ENCODE data around the gene COL5A1.

Gene COL5A1

DNA sequence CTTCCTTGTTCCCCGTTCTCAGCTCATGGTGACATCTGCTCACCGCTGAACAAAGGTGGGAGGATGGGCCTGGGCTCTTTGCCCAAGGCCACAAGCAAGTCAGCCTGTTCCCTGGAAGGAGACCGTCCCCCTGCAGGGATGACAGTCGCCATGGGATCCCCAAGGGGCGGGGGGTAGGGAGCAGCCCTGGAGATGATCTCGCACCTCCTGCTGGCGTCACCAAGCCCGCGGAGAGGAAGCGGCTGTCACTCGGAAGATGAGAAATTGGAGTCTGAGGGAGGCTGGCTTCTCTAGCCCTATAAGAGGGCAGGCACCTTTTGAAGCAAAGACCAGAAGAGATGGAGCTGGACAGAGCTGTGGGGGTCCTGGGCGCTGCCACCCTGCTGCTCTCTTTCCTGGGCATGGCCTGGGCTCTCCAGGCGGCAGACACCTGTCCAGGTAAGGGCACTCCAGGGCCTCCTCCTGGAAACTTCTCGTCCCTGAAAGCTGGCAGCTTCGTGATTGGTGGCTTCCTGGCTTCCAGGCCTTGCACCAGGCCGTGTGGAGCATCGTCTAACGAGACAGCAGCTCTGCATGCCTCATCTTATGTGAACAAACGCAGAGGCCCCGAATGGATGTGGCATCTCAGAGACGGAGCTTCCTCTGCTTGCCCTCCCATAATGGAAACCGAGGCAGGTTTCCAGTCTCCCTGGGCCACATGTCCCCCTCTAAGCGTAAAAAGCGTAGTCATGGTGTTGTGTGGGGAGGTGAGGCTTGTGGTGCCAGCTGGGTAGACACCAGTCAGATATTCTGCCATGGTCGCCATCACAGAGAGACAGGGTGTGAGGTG lies 239.1 kb downstream of the COL5A1 start, which contains the start of gene FCN2:
FCN2 (plus strand) TSS at position 327 of the 829 bp plus-strand sequence; CDS start at position 339, 12 bp downstream.
- no peak within 1 kb of the TSS for H3K9ac ChIP-seq (ENCODE audit: low read length)
- H3K4me3 ChIP-seq (ENCODE audit: low read length): no peak within 1 kb of the TSS
- H3K27me3 ChIP-seq (ENCODE audit: control insufficient read depth, insufficient read depth, low read length): no peaks in the 10 kb centered on the region
- no peaks in the 10 kb centered on the region for H3K9me3 ChIP-seq (ENCODE audit: control insufficient read depth, low read length)
- no peaks in the 10 kb centered on the region for H3K4me1 ChIP-seq (ENCODE audit: control insufficient read depth, insufficient read depth, low read length)
- no peaks in the 10 kb centered on the region for H3K36me3 ChIP-seq (ENCODE audit: control insufficient read depth, insufficient read depth, low read length)

- Histone ChIP-seq H3K27me3 (ENCODE audit: control insufficient read depth, insufficient read depth, low read length) (no peaks in the 10 kb centered on the region), H3K9me3 (ENCODE audit: control insufficient read depth, low read length) (no peaks in the 10 kb centered on the region), H3K4me1 (ENCODE audit: control insufficient read depth, insufficient read depth, low read length) (no peaks in the 10 kb centered on the region), H3K9ac (ENCODE audit: low read length) (no peak overlapping the region), H3K4me3 (ENCODE audit: low read length) (no peak overlapping the region), H3K36me3 (ENCODE audit: control insufficient read depth, insufficient read depth, low read length) (no peaks in the 10 kb centered on the region)
These were observed 239.7 kb downstream of the COL5A1 start for GRCh38 chr9:134881313-134881670.

GRCh38 chr9:134882204-134882785 lies 240.7 kb downstream of the COL5A1 start:
- Histone ChIP-seq H3K9me3 (ENCODE audit: control insufficient read depth, low read length) (no peaks in the 10 kb centered on the region), H3K27me3 (ENCODE audit: control insufficient read depth, insufficient read depth, low read length) (no peaks in the 10 kb centered on the region), H3K36me3 (ENCODE audit: control insufficient read depth, insufficient read depth, low read length) (no peaks in the 10 kb centered on the region), H3K4me3 (ENCODE audit: low read length) (no peak overlapping the region), H3K9ac (ENCODE audit: low read length) (no peak overlapping the region), H3K4me1 (ENCODE audit: control insufficient read depth, insufficient read depth, low read length) (no peaks in the 10 kb centered on the region)

- peaks cover 3% of the 10 kb centered on the region for H3K27me3 ChIP-seq (ENCODE audit: control insufficient read depth, insufficient read depth, low read length)
- H3K9ac ChIP-seq (ENCODE audit: low read length): no peak overlapping the region
- no peaks in the 10 kb centered on the region for H3K9me3 ChIP-seq (ENCODE audit: control insufficient read depth, low read length)
- H3K36me3 ChIP-seq (ENCODE audit: control insufficient read depth, insufficient read depth, low read length): no peaks in the 10 kb centered on the region
- no peak overlapping the region for H3K4me3 ChIP-seq (ENCODE audit: low read length)
- H3K4me1 ChIP-seq (ENCODE audit: control insufficient read depth, insufficient read depth, low read length): no peaks in the 10 kb centered on the region
These were observed 241.6 kb downstream of the COL5A1 start for GRCh38 chr9:134883040-134883782.

GRCh38 chr9:134884492-134884891 lies 242.9 kb downstream of the COL5A1 start:
- H3K9me3 ChIP-seq (ENCODE audit: control insufficient read depth, low read length): no peaks in the 10 kb centered on the region

GRCh38 chr9:134885001-134885678 lies 243.5 kb downstream of the COL5A1 start:
- Histone ChIP-seq H3K36me3 (ENCODE audit: control insufficient read depth, insufficient read depth, low read length) (no peaks in the 10 kb centered on the region), H3K4me1 (ENCODE audit: control insufficient read depth, insufficient read depth, low read length) (no peaks in the 10 kb centered on the region), H3K4me3 (ENCODE audit: low read length) (no peak overlapping the region), H3K27me3 (ENCODE audit: control insufficient read depth, insufficient read depth, low read length) (peaks cover 3% of the 10 kb centered on the region), H3K9me3 (ENCODE audit: control insufficient read depth, low read length) (no peaks in the 10 kb centered on the region), H3K9ac (ENCODE audit: low read length) (no peak overlapping the region)

More at GRCh38 chr9:134884492-134884891, 242.9 kb downstream of the COL5A1 start:
- Histone ChIP-seq H3K9ac (ENCODE audit: low read length) (no peak overlapping the region), H3K4me1 (ENCODE audit: control insufficient read depth, insufficient read depth, low read length) (no peaks in the 10 kb centered on the region), H3K36me3 (ENCODE audit: control insufficient read depth, insufficient read depth, low read length) (no peaks in the 10 kb centered on the region), H3K4me3 (ENCODE audit: low read length) (no peak overlapping the region), H3K27me3 (ENCODE audit: control insufficient read depth, insufficient read depth, low read length) (peaks cover 3% of the 10 kb centered on the region)

DNA sequence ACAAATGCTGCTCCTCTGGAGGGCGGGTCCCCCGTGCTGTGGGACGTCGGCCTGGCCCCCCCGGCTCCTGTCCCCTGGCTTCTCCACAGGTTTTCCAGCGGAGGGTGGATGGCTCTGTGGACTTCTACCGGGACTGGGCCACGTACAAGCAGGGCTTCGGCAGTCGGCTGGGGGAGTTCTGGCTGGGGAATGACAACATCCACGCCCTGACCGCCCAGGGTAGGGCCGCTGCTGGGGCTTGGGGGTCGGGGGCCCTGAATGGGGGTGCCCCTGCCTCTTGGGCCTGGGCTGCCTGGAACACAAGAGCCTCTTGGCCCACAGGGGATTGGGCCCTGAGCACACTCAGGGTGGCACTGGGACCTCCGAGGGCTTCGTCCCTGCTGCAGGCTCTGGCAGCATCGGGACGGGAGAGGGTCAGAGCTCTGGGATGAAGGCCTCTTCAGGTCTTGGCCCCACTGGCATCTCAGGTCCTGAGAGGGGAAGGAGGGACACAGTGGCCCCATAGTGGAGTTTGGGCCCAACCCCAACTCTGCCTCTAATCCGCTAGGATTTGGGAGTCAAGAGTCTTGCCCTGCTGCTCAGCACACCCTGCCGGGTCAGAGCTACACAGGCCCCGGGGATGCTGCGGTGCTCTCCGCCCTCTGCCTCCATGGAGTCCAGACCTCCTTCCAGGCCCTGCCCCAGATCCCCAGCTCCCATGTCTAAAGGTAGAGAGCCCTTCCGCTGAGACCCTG lies 244.2 kb downstream of the COL5A1 start:
- H3K4me3 ChIP-seq (ENCODE audit: low read length): no peak overlapping the region
- no peaks in the 10 kb centered on the region for H3K9me3 ChIP-seq (ENCODE audit: control insufficient read depth, low read length)
- no peaks in the 10 kb centered on the region for H3K36me3 ChIP-seq (ENCODE audit: control insufficient read depth, insufficient read depth, low read length)
- H3K9ac ChIP-seq (ENCODE audit: low read length): no peak overlapping the region
- H3K27me3 ChIP-seq (ENCODE audit: control insufficient read depth, insufficient read depth, low read length): peaks cover 3% of the 10 kb centered on the region
- H3K4me1 ChIP-seq (ENCODE audit: control insufficient read depth, insufficient read depth, low read length): no peaks in the 10 kb centered on the region

DNA sequence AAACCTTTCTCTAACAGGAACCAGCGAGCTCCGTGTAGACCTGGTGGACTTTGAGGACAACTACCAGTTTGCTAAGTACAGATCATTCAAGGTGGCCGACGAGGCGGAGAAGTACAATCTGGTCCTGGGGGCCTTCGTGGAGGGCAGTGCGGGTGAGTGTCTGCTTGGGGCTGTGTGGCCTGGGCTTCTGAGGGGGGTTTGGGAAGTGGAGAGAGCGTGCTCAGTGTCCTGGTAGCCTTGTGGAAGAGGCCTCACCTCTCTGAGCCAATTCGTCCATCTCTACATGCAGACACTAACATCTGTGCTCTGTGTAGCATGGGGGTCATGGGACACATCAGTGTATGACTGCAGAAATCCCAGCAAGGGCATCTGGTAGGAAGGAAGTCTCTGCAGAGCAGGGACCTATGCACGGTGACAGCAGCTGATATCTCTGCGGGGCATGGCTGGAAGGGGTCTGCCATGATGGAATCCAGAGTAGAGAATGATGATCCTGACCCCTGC lies 244.9 kb downstream of the COL5A1 start:
- peaks cover 3% of the 10 kb centered on the region for H3K27me3 ChIP-seq (ENCODE audit: control insufficient read depth, insufficient read depth, low read length)
- H3K4me3 ChIP-seq (ENCODE audit: low read length): no peak overlapping the region
- H3K4me1 ChIP-seq (ENCODE audit: control insufficient read depth, insufficient read depth, low read length): no peaks in the 10 kb centered on the region
- H3K9me3 ChIP-seq (ENCODE audit: control insufficient read depth, low read length): no peaks in the 10 kb centered on the region
- no peaks in the 10 kb centered on the region for H3K36me3 ChIP-seq (ENCODE audit: control insufficient read depth, insufficient read depth, low read length)
- no peak overlapping the region for H3K9ac ChIP-seq (ENCODE audit: low read length)

- Histone ChIP-seq H3K4me1 (ENCODE audit: control insufficient read depth, insufficient read depth, low read length) (no peaks in the 10 kb centered on the region), H3K9ac (ENCODE audit: low read length) (no peak overlapping the region), H3K4me3 (ENCODE audit: low read length) (no peak overlapping the region), H3K27me3 (ENCODE audit: control insufficient read depth, insufficient read depth, low read length) (peaks cover 4% of the 10 kb centered on the region), H3K36me3 (ENCODE audit: control insufficient read depth, insufficient read depth, low read length) (no peaks in the 10 kb centered on the region), H3K9me3 (ENCODE audit: control insufficient read depth, low read length) (no peaks in the 10 kb centered on the region)
These were observed 245.6 kb downstream of the COL5A1 start for GRCh38 chr9:134887219-134887618.

- H3K4me1 ChIP-seq (ENCODE audit: control insufficient read depth, insufficient read depth, low read length): no peaks in the 10 kb centered on the region
These were observed 246.3 kb downstream of the COL5A1 start for GRCh38 chr9:134887686-134888602.

More at GRCh38 chr9:134887686-134888602, 246.3 kb downstream of the COL5A1 start:
- no peak overlapping the region for H3K4me3 ChIP-seq (ENCODE audit: low read length)
- H3K9me3 ChIP-seq (ENCODE audit: control insufficient read depth, low read length): no peaks in the 10 kb centered on the region
- H3K36me3 ChIP-seq (ENCODE audit: control insufficient read depth, insufficient read depth, low read length): no peaks in the 10 kb centered on the region
- H3K27me3 ChIP-seq (ENCODE audit: control insufficient read depth, insufficient read depth, low read length): peaks cover 7% of the 10 kb centered on the region
- H3K9ac ChIP-seq (ENCODE audit: low read length): no peak overlapping the region

Measured in mucosa of stomach (tissue), 1 donor.